Upper lobe of left lung (tissue), 6 donors: Measurements from ENCODE around the gene PPM1H. TPM values are rescaled to one million over a fixed set of nuclear protein-coding genes. Genes with fewer than 3 reads are reported as not detected.

Source experiments
- ATAC-seq, 2 donors: fragments of 200-7000 bp; cut with Tn5 transposase; one replicate each; pipeline ENCODE4 v1.9.1; 2022; ENCODE audit warnings: mild to moderate bottlenecking in 2 of 2, moderate library complexity in 2 of 2; ENCODE audit not compliant: low FRiP score in 2 of 2
- DNase-seq, 2 donors: peaks; one replicate each; pipeline ENCODE4 v3.0.0-alpha.2; 2019 to 2020
- H3K27ac ChIP-seq, 4 donors: fragments of 200-600 bp; sonication (generic); one replicate each; pipeline ENCODE4 v1.5.1; 2016 to 2019
- H3K27me3 ChIP-seq, 4 donors: fragments of 200-600 bp; sonication (generic); one replicate each; pipeline ENCODE4 v1.5.1; 2017 to 2019
- H3K36me3 ChIP-seq, 4 donors: fragments of 200-600 bp; sonication (generic); one replicate each; pipeline ENCODE4 v1.5.1; 2016 to 2019
- H3K4me1 ChIP-seq, 4 donors: fragments of 200-600 bp; sonication (generic); one replicate each; pipeline ENCODE4 v1.5.1; 2018 to 2019
- H3K4me3 ChIP-seq, 4 donors: fragments of 200-600 bp; sonication (generic); one replicate each; pipeline ENCODE4 v1.5.1; 2017 to 2019; ENCODE audit warnings: mild to moderate bottlenecking in 2 of 4, moderate library complexity in 1 of 4
- H3K9me3 ChIP-seq, 4 donors: fragments of 200-600 bp; sonication (generic); one replicate each; pipeline ENCODE4 v1.5.1; 2018 to 2019
- CTCF ChIP-seq, 6 experiments: fragments of 450-650 bp in 4 of 6; fragments of 200-600 bp in 2 of 6; sonication (generic) in 2 of 6; IDR thresholded peaks; one replicate each; pipeline ENCODE4 v1.5.1; 2016 to 2019; ENCODE audit warnings: antibody characterized with exemption in 6 of 6
- EP300 ChIP-seq, 4 donors: sonication (generic); formaldehyde crosslinking; IDR thresholded peaks; one replicate each; pipeline ENCODE4 v1.5.1; 2017; ENCODE audit warnings: antibody characterized with exemption in 4 of 4, control low read depth in 2 of 4
- POLR2A ChIP-seq, 4 donors: fragments of 450-650 bp; IDR thresholded peaks; one replicate each; pipeline ENCODE4 v1.5.1; 2016 to 2017; ENCODE audit warnings: antibody characterized with exemption in 4 of 4, mild to moderate bottlenecking in 2 of 4
- POLR2AphosphoS5 ChIP-seq, 2 donors: sonication (generic); formaldehyde crosslinking; IDR thresholded peaks; one replicate each; pipeline ENCODE4 v1.5.1; 2017; ENCODE audit warnings: antibody characterized with exemption in 2 of 2
- WGBS, 2 donors: methylation state at CpG; one replicate each; pipeline ENCODE4 v1.1.5; 2017 to 2018; 5-methylcytosine and 5-hydroxymethylcytosine counted together
- total RNA-seq, 6 donors: library from RNA; depleted of rRNA in 4 of 6; stranded (reverse); fragments of >200 nt in 4 of 6; gene quantifications; one replicate each; pipeline versions ENCODE4 v1.1.0 to v1.2.1, GENCODE V29; 2016 to 2021
- donor health status: DM: no; HTN: no; CAD: no; lungs with moderate emphysema.
- donor health status: DM: no; HTN: yes; CAD: no; lungs with severe emphysema.

PPM1H gene
- total RNA-seq, 6 donors from 2014 or later = 4.2 to 14.2 (median 8.4) TPM

GRCh38 chr12:62808166-62808879, 126.6 kb downstream of the PPM1H start:
- Histone ChIP-seq H3K4me1 (peaks cover 0 to 6% (median 3%) of the 10 kb centered on the region in 4 donors), H3K27me3 (no peaks in the 10 kb centered on the region), H3K4me3 (no peak overlapping the region), H3K27ac (no peak overlapping the region), H3K36me3 (no peaks in the 10 kb centered on the region), H3K9me3 (no peaks in the 10 kb centered on the region)
- DNase-seq = no peak
- TF ChIP-seq POLR2A (IDR thresholded peaks at IDR 0.05) (no peak), POLR2AphosphoS5 (IDR thresholded peaks at IDR 0.05) (no peak), EP300 (IDR thresholded peaks at IDR 0.05) (no peak), CTCF (IDR thresholded peaks at IDR 0.05) (no peak)
- WGBS, 2 donors = 88 to 94% methylated on average over 4 of the region's 4 CpGs
- no peak for ATAC-seq

- no peak for ATAC-seq
- no peaks in the 10 kb centered on the region for H3K36me3 ChIP-seq
- TF ChIP-seq POLR2A (IDR thresholded peaks at IDR 0.05) (no peak), CTCF (IDR thresholded peaks at IDR 0.05) (no peak), POLR2AphosphoS5 (IDR thresholded peaks at IDR 0.05) (no peak), EP300 (IDR thresholded peaks at IDR 0.05) (no peak)
- no peaks in the 10 kb centered on the region for H3K4me1 ChIP-seq
- H3K27ac ChIP-seq = no peak overlapping the region
- no peak for DNase-seq
- H3K9me3 ChIP-seq = no peaks in the 10 kb centered on the region
- H3K27me3 ChIP-seq = no peaks in the 10 kb centered on the region
- WGBS, 2 donors = 94 to 97% methylated on average over 2 of the region's 2 CpGs
- no peak overlapping the region for H3K4me3 ChIP-seq
Observed at GRCh38 chr12:62806893-62807292, 128.1 kb downstream of the PPM1H start.

- H3K27ac ChIP-seq = no peak overlapping the region
- H3K9me3 ChIP-seq = no peaks in the 10 kb centered on the region
- H3K27me3 ChIP-seq = no peaks in the 10 kb centered on the region
- TF ChIP-seq CTCF (IDR thresholded peaks at IDR 0.05) = no peak
- no peak for TF ChIP-seq POLR2AphosphoS5 (IDR thresholded peaks at IDR 0.05)
- H3K36me3 ChIP-seq = peaks cover 0 to 4% (median 0%) of the 10 kb centered on the region in 4 donors
- WGBS, 2 donors = 68 to 73% methylated on average over 6 of the region's 6 CpGs
- DNase-seq = no peak
- no peak overlapping the region for H3K4me3 ChIP-seq
- ATAC-seq = no peak
- H3K4me1 ChIP-seq = no peaks in the 10 kb centered on the region
Observed at GRCh38 chr12:62806244-62806836, 128.6 kb downstream of the PPM1H start.

- DNase-seq (no peak), ATAC-seq (no peak)
- WGBS, 2 donors = 86 to 87% methylated on average over 3 of the region's 3 CpGs
- no peaks in the 10 kb centered on the region for H3K27me3 ChIP-seq
- H3K9me3 ChIP-seq = no peaks in the 10 kb centered on the region
- H3K36me3 ChIP-seq = peaks cover 0 to 4% (median 0%) of the 10 kb centered on the region in 4 donors
- no peaks in the 10 kb centered on the region for H3K4me1 ChIP-seq
- TF ChIP-seq EP300 (IDR thresholded peaks at IDR 0.05) (no peak), POLR2A (IDR thresholded peaks at IDR 0.05) (no peak)
- no peak overlapping the region for H3K27ac ChIP-seq
- no peak overlapping the region for H3K4me3 ChIP-seq
Observed at GRCh38 chr12:62805517-62805916, 129.4 kb downstream of the PPM1H start.

- TF ChIP-seq EP300 (IDR thresholded peaks at IDR 0.05) = no peak
- no peak for TF ChIP-seq POLR2A (IDR thresholded peaks at IDR 0.05)
- TF ChIP-seq POLR2AphosphoS5 (IDR thresholded peaks at IDR 0.05) = no peak
- no peak for TF ChIP-seq CTCF (IDR thresholded peaks at IDR 0.05)
- no peak overlapping the region for H3K4me3 ChIP-seq
- ATAC-seq = no peak
- H3K9me3 ChIP-seq = no peaks in the 10 kb centered on the region
- no peaks in the 10 kb centered on the region for H3K4me1 ChIP-seq
- no peak overlapping the region for H3K27ac ChIP-seq
- H3K27me3 ChIP-seq = no peaks in the 10 kb centered on the region
- peaks cover 0 to 4% (median 0%) of the 10 kb centered on the region in 4 donors for H3K36me3 ChIP-seq
- DNase-seq = no peak
- WGBS, 2 donors = 82 to 87% methylated on average over 2 of the region's 2 CpGs
Observed at GRCh38 chr12:62803756-62804155, 131.2 kb downstream of the PPM1H start.
